Transverse colon (tissue), 4 donors: Measurements from ENCODE around the gene KICS2. TPM values are rescaled to one million over a fixed set of nuclear protein-coding genes. Genes with fewer than 3 reads are reported as not detected.

ENCODE experiments used
- DNase-seq: peaks from one replicate; pipeline ENCODE4 v3.0.0-alpha.2; 2019
- H3K27ac ChIP-seq, 4 donors: fragments of 200-600 bp; sonication (generic); 2 replicates each; pipeline ENCODE4 v1.5.1; 2016 to 2018; ENCODE audit warnings: inconsistent platforms in 4 of 4
- H3K27me3 ChIP-seq: fragments of 200-600 bp; sonication (generic); 2 replicates; pipeline ENCODE4 v1.5.1; 2017; ENCODE audit warnings: inconsistent platforms
- H3K36me3 ChIP-seq, 4 donors: fragments of 200-600 bp; sonication (generic); 2 replicates each; pipeline ENCODE4 v1.5.1; 2017 to 2019; ENCODE audit warnings: inconsistent platforms in 4 of 4
- H3K4me1 ChIP-seq, 4 donors: fragments of 200-600 bp; sonication (generic); 2 replicates each; pipeline ENCODE4 v1.5.1; 2017 to 2020; ENCODE audit warnings: inconsistent platforms in 4 of 4
- H3K4me3 ChIP-seq, 4 donors: fragments of 200-600 bp; sonication (generic); 1 replicate in 1 of 4; 2 replicates in 3 of 4; pipeline versions ENCODE4 v1.5.1 to v1.6.1; 2017 to 2019; ENCODE audit warnings: inconsistent platforms in 4 of 4
- H3K9me3 ChIP-seq, 2 donors: fragments of 200-600 bp; sonication (generic); 2 replicates each; pipeline ENCODE4 v1.5.1; 2017 to 2019; ENCODE audit warnings: inconsistent platforms in 2 of 2
- CTCF ChIP-seq, 5 experiments: fragments of 200-600 bp in 3 of 5; fragments of 450-650 bp in 2 of 5; sonication (generic) in 3 of 5; IDR thresholded peaks; 1 replicate in 2 of 5; 2 replicates in 3 of 5; pipeline ENCODE4 v1.5.1; 2016 to 2017; ENCODE audit warnings: antibody characterized with exemption in 5 of 5, inconsistent platforms in 3 of 5, mild to moderate bottlenecking in 2 of 5, moderate library complexity in 1 of 5
- EP300 ChIP-seq: sonication (generic); formaldehyde crosslinking; IDR thresholded peaks from one replicate; pipeline ENCODE4 v1.6.1; 2017; ENCODE audit warnings: antibody characterized with exemption, low read depth
- POLR2A ChIP-seq: fragments of 450-650 bp; IDR thresholded peaks from one replicate; pipeline ENCODE4 v1.6.1; 2016; ENCODE audit warnings: antibody characterized with exemption, mild to moderate bottlenecking, moderate library complexity
- POLR2AphosphoS5 ChIP-seq, 3 donors: sonication (generic); formaldehyde crosslinking; IDR thresholded peaks; one replicate each; pipeline ENCODE4 v1.6.1; 2016; ENCODE audit warnings: antibody characterized with exemption in 3 of 3
- WGBS, 2 donors: methylation state at CpG; one replicate each; pipeline ENCODE4 v1.1.5; 2018; ENCODE audit warnings: low coverage in 1 of 2; 5-methylcytosine and 5-hydroxymethylcytosine counted together
- in situ Hi-C, 4 donors: fragments of 200-750 bp; cut with MboI; loops; one replicate each; pipeline versions ENCODE4 v1.15.0 to v1.15.1; 2017; ENCODE audit warnings: low sequenced_read_pairs in 3 of 4, low pct_ligation_motif_present in 1 of 4, low pct_unique_long_range_greater_than_20kb in 1 of 4
- intact Hi-C: fragments of 100-400 bp; cut with DNase I; formaldehyde crosslinking; loops from one replicate; pipeline ENCODE4 v1.15.1; 2023; ENCODE audit warnings: low total_unique reads
- total RNA-seq, 4 donors: library from RNA; depleted of rRNA; stranded (reverse); fragments of >200 nt; gene quantifications; one replicate each; pipeline ENCODE4 v1.1.0, GENCODE V29; 2016

The KICS2 gene
- total RNA-seq, 4 donors from 2014 or later, result 2.8 to 10.2 (median 4.7) TPM

- in situ Hi-C loops, result loop anchor here in 2 of 4 donors (10.0 kb wide), 1 partner anchor 406 kb away; no protein-coding TSS in a partner anchor
- peaks cover 0 to 2% (median 0%) of the 10 kb centered on the region in 4 donors for H3K4me1 ChIP-seq
- DNase-seq, result no peak
- H3K27me3 ChIP-seq, result no peaks in the 10 kb centered on the region
- no peak overlapping the region for H3K4me3 ChIP-seq
- intact Hi-C loops, result no loop called here
- no peak overlapping the region for H3K27ac ChIP-seq
- TF ChIP-seq CTCF (IDR thresholded peaks at IDR 0.05), result no peak
- WGBS, 2 donors, result 83 to 84% methylated on average over 3 of the region's 3 CpGs
- H3K36me3 ChIP-seq, result no peaks in the 10 kb centered on the region
- no peaks in the 10 kb centered on the region for H3K9me3 ChIP-seq
These were observed 18.7 kb upstream of the KICS2 start for GRCh38 chr12:64240781-64241180.

- no peaks in the 10 kb centered on the region for H3K27me3 ChIP-seq
- H3K27ac ChIP-seq, result no peak overlapping the region
- DNase-seq, result no peak
- in situ Hi-C loops (no loop called here), intact Hi-C loops (no loop called here)
- TF ChIP-seq POLR2AphosphoS5 (IDR thresholded peaks at IDR 0.05), result no peak
- TF ChIP-seq POLR2A, result no peak
- no peak for TF ChIP-seq EP300
- TF ChIP-seq CTCF (IDR thresholded peaks at IDR 0.05), result no peak
- no peaks in the 10 kb centered on the region for H3K36me3 ChIP-seq
- H3K9me3 ChIP-seq, result no peaks in the 10 kb centered on the region
- H3K4me1 ChIP-seq, result peaks cover 0 to 2% (median 0%) of the 10 kb centered on the region in 4 donors
- H3K4me3 ChIP-seq, result no peak overlapping the region
These were observed 15.3 kb upstream of the KICS2 start for GRCh38 chr12:64237382-64237781.

GRCh38 chr12:64236549-64236948 is 14.5 kb upstream of the KICS2 start:
- DNase-seq, result no peak
- H3K4me3 ChIP-seq, result no peak overlapping the region
- no peaks in the 10 kb centered on the region for H3K36me3 ChIP-seq
- H3K27ac ChIP-seq, result no peak overlapping the region
- TF ChIP-seq CTCF (IDR thresholded peaks at IDR 0.05) (no peak), POLR2A (no peak), POLR2AphosphoS5 (IDR thresholded peaks at IDR 0.05) (no peak), EP300 (no peak)
- no peaks in the 10 kb centered on the region for H3K9me3 ChIP-seq
- no peaks in the 10 kb centered on the region for H3K27me3 ChIP-seq
- peaks cover 0 to 2% (median 0%) of the 10 kb centered on the region in 4 donors for H3K4me1 ChIP-seq
- in situ Hi-C loops, result no loop called here
- intact Hi-C loops, result no loop called here

GRCh38 chr12:64232196-64232595 is 10.1 kb upstream of the KICS2 start:
- TF ChIP-seq EP300, result no peak
- TF ChIP-seq POLR2AphosphoS5 (IDR thresholded peaks at IDR 0.05), result no peak
- TF ChIP-seq CTCF (IDR thresholded peaks at IDR 0.05), result no peak
- no peak for TF ChIP-seq POLR2A
- intact Hi-C loops (no loop called here), in situ Hi-C loops (no loop called here)
- no peaks in the 10 kb centered on the region for H3K9me3 ChIP-seq
- DNase-seq, result no peak
- no peaks in the 10 kb centered on the region for H3K4me1 ChIP-seq
- H3K36me3 ChIP-seq, result no peaks in the 10 kb centered on the region
- H3K4me3 ChIP-seq, result no peak overlapping the region
- no peak overlapping the region for H3K27ac ChIP-seq
- 62% methylated on average over 1 of the region's 1 CpG; no CpG with 5 or more reads in 1 of the 2 donors for WGBS, 2 donors
- no peaks in the 10 kb centered on the region for H3K27me3 ChIP-seq
